ENCODE results near the gene VPS18. TPM values are rescaled to one million over a fixed set of nuclear protein-coding genes. Genes with fewer than 3 reads are reported as not detected.

Gene VPS18
- total RNA-seq, 1 donor from 2014 or later = 41.5 TPM

DNA sequence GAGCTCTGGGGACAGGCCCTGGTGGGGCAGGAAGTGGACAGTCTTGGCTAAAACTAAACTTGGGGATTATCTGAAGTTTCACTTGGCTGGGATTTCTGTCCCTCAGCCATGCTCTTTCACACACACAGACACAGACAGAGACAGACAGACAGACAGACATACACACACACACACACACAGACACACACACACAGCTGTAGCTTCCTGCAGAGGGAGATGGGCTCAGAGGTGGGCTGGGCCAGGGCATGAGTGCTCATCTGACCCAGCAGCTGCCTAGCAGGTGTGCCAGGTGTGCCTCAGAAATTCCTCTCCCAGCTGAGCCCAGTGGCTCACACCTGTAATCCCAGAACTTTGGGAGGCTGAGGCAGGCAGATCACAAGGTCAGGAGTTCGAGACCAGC is 23.5 kb upstream of the VPS18 start:
- DNase-seq (ENCODE audit: low read depth in 2 of 2) = no peak

DNA sequence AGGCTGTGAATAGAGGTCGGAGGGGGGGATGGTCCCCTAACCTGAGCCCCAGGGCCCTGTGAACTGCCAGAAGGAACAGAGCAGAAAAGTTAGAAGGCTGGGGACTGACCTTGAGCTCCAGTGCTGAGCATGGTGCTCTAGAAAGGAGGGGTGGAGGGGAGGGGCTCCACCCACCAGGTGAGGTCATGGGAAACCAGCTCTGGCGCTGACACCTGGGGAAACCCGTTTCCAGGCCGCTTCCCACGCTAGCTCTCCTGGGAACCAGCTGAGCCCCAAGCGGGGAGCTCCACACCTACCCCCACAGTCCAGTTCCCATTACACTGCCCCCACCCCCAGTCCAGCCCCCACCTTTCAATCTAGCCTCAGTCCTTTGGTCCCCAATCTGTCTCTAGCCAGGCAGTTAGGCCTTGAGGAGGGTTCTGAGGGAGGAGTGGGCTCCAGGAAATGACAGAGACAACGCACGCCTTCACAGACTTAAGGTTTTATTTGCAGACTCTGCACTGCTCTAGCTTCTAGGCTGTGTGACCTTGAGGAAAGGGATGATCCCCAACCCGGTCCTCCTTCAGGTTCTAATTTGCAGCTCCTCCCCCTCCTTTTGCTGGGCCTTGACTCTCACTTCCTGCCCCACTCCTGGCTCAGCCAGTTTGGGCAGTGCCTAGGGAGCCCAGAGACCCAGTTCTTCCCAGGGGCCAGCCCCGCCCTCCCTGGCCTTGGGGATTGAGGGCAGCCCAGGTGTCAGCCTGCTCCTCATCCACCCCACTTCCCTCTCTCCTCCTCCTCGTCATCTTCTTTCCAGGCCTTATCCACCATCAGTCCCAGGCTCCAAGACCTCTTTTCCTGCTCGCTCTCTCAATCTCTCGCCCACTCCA is 22.3 kb upstream of the VPS18 start:
- no peak for DNase-seq (ENCODE audit: low read depth in 2 of 2)

DNA sequence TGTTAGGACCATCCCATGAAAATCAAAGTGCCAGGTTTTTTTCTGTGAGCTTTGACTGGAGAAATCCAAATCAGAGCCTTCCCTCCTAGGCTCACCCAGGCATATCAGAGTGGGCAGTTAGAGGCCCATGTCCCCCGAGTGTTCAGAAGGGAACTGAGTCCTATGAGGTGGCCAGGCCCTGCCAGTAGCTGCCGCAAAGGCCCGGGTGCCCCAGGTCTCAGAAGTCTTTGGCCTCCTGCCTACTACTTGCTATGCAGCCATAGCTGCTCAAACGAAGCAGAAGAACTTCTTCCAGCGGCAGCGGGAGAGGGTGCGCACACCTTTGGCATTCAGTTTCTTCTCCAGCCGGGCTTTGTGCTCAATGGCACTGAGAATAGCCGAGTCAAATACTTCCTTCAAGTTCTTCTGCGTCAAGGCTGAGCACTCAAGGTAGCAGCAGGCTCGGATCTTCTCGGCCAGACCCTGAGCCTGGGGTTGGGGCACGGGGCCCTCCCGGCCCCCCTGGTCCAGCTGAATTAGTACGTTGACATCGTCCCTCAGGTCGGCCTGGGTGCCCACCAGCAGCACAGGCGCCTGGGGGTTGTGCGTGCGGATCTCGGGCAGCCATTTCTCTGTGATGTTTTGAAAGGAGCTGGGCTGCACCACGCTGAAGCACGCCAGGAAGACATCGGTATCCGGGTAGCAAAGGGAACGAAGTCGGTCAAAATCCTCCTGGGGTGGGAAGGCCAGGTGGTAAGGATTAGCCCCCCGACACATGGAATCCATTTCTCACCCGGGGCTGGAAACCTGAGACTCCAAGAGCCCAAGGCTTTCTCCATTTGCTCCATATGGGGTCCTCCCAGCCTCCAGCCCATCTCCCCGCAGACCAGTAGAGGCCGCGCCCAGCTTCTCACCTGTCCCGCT is 21.2 kb upstream of the VPS18 start:
- no peak for DNase-seq (ENCODE audit: low read depth in 2 of 2)

DNA sequence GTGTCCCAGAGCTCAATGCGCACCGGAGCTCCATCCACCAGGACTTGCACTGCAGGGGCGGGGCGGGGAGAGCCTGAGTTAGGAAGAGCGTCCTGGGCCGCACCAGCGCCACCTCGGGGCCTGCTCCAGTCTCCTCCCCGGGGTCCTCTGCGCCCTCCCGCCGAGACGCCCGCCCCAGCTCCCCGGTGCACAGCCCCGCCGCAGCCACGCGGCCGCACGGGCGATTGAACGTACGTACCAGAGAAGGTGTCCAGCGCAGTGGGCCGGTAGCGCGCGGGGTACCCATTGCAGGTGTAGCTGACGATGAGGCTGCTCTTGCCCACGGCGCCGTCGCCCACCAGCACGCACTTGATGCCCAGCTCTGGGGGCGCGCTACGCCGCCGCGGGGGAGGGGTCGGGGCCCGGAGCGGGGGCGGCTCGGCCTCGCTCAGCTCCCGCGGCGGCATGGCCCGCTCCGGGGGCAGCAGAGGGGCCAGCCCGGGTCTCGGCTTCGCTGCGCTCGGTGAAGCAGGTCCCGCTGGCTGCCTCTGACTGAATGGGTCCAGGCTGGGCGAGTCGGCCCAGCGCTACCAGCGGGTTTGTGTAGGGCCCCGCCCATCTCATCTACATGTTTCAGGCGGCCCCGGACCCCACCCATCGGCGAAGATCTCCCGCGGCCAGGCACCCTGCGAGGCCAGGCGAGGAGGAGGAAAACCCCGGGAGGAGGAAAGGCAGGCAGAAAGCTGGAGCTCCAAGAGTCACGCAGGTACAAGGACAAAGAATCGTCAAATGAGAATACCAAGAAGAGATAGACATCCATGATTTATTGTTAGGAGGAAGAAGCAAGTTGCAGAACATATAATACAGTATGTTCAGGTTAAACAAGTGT is 20.3 kb upstream of the VPS18 start, which contains the start of gene RHOV:
TSS of gene RHOV (minus strand) at position 541 of the 868 bp plus-strand sequence. CDS start at position 446, 95 bp downstream.
- peak; percentile 40 to 45 for DNase-seq (ENCODE audit: low read depth in 2 of 2)

DNA sequence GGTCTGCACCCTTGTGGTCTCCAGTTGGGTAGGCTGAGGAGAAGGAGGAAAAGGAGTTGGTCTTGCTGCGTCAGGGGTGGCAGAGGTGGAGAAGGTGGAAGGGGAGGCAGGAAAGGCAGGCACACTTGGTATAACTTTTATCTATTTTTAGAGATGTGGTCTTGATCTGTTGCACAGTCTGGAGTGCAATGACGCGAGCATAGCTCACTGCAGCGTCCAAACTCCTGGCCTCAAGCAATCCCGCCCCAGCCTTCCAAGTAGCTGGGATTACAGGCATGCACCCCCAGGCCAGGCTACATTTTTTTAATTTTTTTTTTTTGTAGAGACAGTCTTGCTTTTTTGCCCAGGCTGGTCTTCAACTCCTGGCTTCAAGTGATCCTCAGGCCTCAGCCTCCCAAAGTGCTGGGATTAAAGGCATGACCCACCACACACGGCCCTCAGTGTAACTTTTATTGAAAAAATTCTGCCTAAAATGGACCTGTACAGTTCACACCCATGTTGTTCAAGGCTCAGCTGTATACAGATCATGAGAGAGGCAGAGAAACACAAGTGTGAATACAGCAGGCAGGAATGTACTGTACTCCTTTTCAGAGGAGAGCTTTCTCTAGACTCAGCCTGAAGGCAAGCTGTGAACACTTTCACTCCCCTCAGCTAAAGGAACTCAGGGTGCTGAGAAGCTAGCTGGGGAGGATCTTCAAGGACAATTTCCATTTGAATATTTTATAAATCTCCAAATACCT is 18.1 kb upstream of the VPS18 start:
- DNase-seq (ENCODE audit: low read depth in 2 of 2) = no peak

DNA sequence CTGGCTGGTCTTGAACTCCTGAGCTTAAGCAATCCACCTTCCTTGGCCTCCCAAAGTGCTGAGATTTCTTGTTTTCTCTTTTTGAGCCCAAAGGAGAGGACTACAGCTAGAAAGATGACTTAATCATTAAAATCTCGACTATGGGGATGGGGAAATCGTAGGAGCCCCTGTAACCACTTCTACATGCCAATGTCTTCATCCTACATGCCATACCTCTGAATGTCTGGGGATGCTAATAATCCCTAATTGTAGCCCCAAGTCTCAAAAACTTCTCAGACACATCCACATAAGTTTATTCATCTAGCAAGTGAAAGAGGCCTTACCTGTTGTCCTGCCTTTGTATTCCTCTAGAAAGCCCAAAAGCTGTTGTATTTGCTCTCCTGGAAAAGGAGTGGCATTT is 16.6 kb upstream of the VPS18 start:
- DNase-seq (ENCODE audit: low read depth in 2 of 2) = no peak

DNA sequence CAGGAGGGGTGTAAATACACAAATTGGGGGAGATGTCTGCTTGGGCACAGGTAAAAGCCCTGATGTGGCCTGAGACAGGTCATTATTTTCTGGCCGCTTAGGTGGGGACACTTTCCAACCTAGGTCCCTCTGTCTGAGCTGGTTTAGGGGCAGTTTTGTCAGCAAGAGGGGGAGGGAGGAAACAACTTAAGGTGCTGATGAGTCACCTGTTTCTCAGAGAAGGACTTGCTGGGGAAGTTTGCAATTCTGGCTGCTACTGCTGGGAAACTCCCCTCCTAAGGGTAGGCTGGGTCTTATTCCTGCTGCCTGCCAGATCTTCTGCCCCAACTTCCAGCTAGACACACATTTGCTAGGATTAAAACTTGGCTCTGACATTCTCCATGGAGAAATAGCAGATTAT is 15.5 kb upstream of the VPS18 start:
- peak in 1 of 2 donors; percentile 42 for DNase-seq (ENCODE audit: low read depth in 2 of 2)

DNA sequence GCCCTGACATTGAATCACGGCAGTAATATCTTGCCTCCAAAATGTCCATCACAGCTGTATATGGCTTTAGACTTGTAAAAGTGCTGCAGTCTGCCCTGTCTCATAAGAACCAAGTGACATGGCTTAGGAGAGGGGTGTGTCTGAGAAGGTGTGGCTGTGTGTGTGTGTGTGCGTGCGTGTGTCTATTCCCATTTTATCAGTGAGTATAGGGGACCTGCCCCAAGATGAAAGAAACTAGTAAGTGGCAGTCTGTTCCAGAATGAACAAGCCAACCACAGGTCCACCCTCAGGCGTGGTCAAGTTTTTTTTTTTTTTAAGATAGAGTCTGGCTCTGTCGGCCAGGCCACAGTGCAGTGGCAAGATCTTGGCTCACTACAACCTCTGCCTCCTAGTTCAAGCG is 14.6 kb upstream of the VPS18 start:
- no peak for DNase-seq (ENCODE audit: low read depth in 2 of 2)

DNA sequence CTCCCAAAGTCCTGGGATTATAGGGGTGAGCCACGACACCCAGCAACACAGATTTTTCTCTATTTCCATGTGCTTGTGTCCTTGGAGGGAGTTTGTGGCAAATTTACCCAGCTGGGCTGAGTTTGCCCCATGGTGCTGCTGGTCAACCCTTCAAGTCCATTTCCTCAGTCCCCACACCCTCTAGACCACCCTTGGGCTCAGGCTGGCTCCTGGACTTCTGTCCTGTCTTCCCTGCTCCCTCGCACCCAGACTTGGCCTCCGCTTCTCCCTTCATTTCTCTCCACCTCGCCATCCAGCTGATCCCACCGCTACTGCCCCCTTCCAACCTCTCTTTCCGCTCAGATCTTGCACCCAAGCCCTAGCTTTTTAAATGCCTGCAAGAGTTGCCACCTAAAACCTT is 12.9 kb upstream of the VPS18 start:
- DNase-seq (ENCODE audit: low read depth in 2 of 2) = no peak

DNA sequence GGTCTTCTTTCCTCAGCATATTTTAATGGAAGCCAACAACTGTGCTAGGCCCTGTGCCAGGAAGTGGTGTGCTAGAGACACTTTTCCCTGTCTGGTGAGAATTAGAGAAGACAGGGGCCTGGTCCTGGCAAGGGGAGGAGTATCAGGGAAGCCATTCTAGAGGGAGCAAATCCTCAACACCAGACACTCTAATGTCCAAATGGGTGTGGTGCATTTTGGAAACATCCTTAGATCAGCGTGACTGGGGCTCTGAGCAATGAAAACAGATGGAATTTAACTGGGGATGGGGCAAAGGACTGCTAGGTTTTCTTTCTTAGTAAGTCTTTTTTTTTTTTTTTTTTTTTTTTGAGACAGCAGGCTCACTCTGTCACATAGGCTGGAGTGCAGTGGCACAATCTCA is 7.7 kb upstream of the VPS18 start:
- no peak for DNase-seq (ENCODE audit: low read depth in 2 of 2)

DNA sequence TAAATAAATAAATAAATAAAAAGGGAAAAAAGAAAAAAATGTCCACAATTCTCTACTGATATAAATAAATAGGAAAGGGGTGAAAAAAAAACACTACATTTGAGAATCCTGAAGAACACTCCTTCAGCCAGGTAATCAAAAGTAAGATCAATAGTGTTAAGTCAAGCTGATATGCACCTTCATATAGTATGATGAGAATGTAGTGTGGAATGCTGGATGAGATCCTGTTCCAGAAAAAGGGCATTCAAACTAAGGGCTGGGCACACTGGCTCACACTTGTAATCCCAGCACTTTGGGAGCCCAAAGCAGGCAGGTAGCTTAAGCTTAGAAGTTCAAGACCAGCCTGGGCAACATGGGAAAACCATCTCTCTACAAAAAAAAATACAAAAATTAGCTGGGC is 5.1 kb upstream of the VPS18 start:
- no peak for DNase-seq (ENCODE audit: low read depth in 2 of 2)

DNA sequence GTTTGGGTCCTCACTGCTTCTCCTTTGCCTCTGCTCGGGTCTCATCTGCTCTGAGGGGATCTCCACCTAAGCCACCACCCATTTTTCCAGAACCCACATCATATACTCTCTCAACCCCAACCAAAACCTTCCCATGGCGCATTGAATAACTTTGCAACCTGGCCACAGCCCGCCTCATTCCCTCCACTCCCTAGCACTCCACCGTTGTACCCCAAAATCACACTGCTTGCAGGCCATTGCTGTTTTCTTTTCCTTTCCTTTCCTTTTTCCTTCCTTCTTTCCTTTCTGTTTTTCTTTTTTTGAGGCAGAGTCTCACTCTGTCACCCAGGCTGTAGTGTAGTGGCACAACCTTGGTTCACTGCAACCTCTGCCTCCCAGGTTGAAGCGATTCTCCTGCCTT is 3.1 kb upstream of the VPS18 start:
- DNase-seq (ENCODE audit: low read depth in 2 of 2) = no peak

DNA sequence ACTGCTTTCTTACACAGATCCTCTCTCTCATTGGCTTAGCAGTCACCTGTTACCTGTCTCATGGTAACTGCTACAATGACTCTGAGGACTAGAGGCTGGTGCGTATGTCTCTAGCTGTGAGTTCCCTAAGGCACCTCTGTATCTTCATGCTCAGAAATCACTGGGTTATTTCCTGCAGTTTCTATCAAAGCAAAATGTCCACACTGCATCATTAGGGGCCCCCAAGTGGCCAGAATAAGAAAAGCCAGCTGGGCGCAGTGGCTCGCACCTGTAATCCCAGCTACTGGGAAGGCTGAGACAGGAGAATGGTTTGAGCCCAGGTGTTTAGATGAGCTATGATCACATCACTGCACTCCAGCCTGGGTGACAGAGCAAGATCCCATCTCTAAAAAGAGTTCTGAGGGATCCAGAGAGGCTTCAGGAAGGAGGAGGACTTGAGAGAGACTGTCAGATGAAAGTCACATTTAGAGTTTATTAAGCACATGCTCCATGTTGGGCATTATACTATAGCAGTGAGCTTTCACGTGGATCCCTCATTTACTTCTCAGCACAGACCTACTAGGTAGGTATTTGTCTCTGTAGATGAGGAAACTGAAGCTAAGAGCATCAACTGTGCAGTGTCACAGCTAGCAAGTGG is 2.3 kb upstream of the VPS18 start:
- DNase-seq (ENCODE audit: low read depth in 2 of 2) = peak; percentile 59 to 68

DNA sequence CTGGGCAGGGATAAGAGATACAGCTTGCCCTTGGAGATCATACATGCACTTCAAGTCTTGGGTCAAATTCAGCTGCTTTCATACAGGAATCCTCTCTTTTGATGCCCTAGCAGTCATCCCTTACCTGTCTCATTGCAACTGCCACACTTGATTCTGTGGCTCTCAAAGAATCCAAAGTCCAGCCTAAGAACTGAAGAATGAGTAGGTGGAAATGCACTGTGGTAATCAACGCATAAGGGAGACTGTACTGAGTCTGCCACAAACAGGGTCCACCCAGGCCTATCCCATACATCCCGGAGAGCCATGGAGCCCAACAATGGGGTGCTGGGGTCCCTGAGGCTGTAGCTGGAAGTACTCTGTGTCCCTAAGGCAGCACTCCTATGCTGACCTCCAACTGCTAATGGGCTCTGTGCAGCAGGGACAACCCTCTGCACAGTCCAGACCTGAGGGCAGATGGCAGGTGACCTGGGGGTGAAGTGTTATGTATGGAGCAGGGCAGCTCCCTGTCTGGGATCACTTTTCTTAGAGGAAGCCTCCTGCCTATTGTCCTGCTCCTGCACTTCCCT is 1.7 kb upstream of the VPS18 start:
- no peak for DNase-seq (ENCODE audit: low read depth in 2 of 2)

DNA sequence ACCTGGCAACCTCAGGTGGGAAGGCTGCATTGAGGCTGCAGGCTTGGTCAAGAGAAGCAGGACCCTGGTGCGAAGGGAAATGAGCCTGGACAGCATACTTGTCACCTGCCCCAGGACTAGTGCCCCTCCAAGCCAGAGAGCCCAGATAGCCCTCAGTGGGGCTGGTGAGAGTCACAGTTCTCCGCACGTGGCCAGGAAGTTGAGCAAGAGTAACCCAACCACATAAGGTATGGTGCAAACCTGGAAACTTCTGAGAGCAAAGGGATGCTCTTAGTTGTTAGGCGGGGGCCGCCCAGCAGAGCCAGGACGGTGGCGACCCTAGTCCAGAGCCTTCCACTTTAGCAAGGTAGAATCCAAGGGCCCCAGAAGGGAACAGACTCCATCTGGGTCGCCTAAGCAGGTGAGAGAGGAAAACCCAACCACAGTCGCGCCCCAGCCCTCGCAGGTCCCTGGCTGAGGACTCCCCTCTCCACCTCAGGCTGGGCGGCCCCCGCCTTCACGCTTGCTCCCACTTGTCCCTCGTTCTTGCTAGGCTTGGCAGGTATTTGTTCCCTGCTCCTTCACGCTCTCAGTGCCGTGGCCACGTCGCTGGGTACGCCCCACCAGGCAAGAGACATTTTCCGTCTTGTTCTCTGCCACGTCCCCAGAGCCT is 1.1 kb upstream of the VPS18 start:
- DNase-seq (ENCODE audit: low read depth in 2 of 2) = no peak

DNA sequence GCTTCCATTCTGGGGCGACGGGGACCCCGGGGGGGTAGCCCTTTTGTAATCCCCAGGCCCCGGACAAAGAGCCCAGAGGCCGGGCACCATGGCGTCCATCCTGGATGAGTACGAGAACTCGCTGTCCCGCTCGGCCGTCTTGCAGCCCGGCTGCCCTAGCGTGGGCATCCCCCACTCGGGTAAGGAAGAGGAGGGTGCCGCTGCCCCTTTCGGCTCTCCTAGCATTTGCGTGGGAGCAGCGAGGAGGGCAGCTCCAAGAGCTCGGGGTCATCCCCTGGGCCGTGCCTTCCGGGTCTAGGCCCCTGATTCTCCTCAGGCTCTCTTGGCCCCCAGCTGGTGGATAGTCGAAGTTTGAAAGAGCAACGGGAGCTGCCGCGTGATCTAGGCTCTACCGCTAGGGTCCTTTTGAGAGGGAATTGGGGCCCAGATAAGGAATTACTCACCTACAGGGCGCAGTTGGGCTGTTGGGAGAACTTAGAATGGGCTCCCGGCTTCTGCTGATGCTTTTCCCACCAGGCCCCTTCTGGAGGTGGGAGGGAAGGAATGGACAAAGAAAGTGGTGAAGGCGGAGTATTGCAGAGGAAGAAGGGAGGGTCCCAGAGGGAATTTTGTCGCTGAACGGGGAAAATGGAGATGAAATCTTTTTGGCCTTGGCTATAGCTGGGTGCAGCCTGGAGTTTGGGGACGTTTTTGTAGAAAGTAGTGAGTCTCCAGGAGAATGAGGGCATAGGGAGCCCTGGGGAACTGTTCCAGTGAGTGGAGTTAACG is 615 bp downstream of the VPS18 start:
- peak; percentile 78 for DNase-seq (ENCODE audit: low read depth in 2 of 2)

DNA sequence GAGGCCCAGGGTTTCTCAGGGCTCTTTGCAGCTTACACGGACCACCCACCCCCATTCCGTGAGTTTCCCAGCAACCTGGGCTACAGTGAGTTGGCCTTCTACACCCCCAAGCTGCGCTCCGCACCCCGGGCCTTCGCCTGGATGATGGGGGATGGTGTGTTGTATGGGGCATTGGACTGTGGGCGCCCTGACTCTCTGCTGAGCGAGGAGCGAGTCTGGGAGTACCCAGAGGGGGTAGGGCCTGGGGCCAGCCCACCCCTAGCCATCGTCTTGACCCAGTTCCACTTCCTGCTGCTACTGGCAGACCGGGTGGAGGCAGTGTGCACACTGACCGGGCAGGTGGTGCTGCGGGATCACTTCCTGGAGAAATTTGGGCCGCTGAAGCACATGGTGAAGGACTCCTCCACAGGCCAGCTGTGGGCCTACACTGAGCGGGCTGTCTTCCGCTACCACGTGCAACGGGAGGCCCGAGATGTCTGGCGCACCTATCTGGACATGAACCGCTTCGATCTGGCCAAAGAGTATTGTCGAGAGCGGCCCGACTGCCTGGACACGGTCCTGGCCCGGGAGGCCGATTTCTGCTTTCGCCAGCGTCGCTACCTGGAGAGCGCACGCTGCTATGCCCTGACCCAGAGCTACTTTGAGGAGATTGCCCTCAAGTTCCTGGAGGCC is 5.4 kb downstream of the VPS18 start:
- DNase-seq (ENCODE audit: low read depth in 2 of 2) = no peak
